PFSK-1 (cell line): ENCODE measurements around the gene NDFIP2.

Experiments used
- FOXP2 ChIP-seq: optimal IDR thresholded peaks from 2 replicates; pipeline ENCODE3; 2011; ENCODE audit warnings: borderline replicate concordance, control low read depth, inconsistent platforms; ENCODE audit not compliant: insufficient read depth; ENCODE audit errors: extremely low read length, extremely low read depth
- POLR2AphosphoS5 ChIP-seq: IDR thresholded peaks from 2 replicates; pipeline ENCODE4 v1.6.1; 2012; ENCODE audit warnings: low read depth, mild to moderate bottlenecking, control low read depth, low read length, moderate library complexity
- REST ChIP-seq, 2 experiments: IDR thresholded peaks; 2 replicates each; pipeline versions ENCODE4 v1.6.1 to v1.8.0; 2011 to 2012; ENCODE audit warnings: low read depth in 2 of 2, low read length in 2 of 2, control low read depth in 1 of 2, inconsistent platforms in 1 of 2, mild to moderate bottlenecking in 1 of 2, moderate library complexity in 1 of 2; ENCODE audit not compliant: insufficient read depth in 1 of 2
- SIN3A ChIP-seq: IDR thresholded peaks from 2 replicates; pipeline ENCODE4 v1.6.1; 2012; ENCODE audit warnings: mild to moderate bottlenecking, low read length, moderate library complexity, borderline replicate concordance; ENCODE audit not compliant: insufficient read depth
- TAF1 ChIP-seq: IDR thresholded peaks from 2 replicates; pipeline ENCODE4 v1.6.1; 2012; ENCODE audit warnings: low read length, control low read depth, borderline replicate concordance; ENCODE audit not compliant: insufficient read depth

The NDFIP2 gene

GRCh38 chr13:79482281-79482970 is 1.5 kb downstream of the NDFIP2 start:
- TF ChIP-seq POLR2AphosphoS5, result no peak
- TF ChIP-seq SIN3A, result no peak
- no peak for TF ChIP-seq FOXP2
- no peak for TF ChIP-seq REST (IDR thresholded peaks at IDR 0.05; ENCODE audit: insufficient read depth in 1 of 2, low read depth in 2 of 2, low read length in 2 of 2)
- no peak for TF ChIP-seq TAF1

- no peak for TF ChIP-seq FOXP2
- no peak for TF ChIP-seq SIN3A
- no peak for TF ChIP-seq POLR2AphosphoS5
- no peak for TF ChIP-seq REST (IDR thresholded peaks at IDR 0.05; ENCODE audit: insufficient read depth in 1 of 2, low read depth in 2 of 2, low read length in 2 of 2)
- no peak for TF ChIP-seq TAF1
These were observed 2.2 kb downstream of the NDFIP2 start for GRCh38 chr13:79483086-79483706.

- TF ChIP-seq TAF1 (no peak), REST (IDR thresholded peaks at IDR 0.05; ENCODE audit: insufficient read depth in 1 of 2, low read depth in 2 of 2, low read length in 2 of 2) (no peak), FOXP2 (no peak), POLR2AphosphoS5 (no peak), SIN3A (no peak)
These were observed 4.3 kb downstream of the NDFIP2 start for GRCh38 chr13:79485014-79485811.

- TF ChIP-seq POLR2AphosphoS5 (no peak), SIN3A (no peak), FOXP2 (no peak), REST (IDR thresholded peaks at IDR 0.05; ENCODE audit: insufficient read depth in 1 of 2, low read depth in 2 of 2, low read length in 2 of 2) (no peak)
These were observed 5.7 kb downstream of the NDFIP2 start for GRCh38 chr13:79486433-79487188.
